GM19468 (cell line): Measurements from ENCODE around the gene PPP1R15B.

Source experiments
- ATAC-seq: cut with Tn5 transposase; IDR thresholded peaks from one replicate; pipeline ENCODE4 v1.9.1; 2021; ENCODE audit warnings: mild to moderate bottlenecking, moderate library complexity, moderate number of reproducible peaks; ENCODE audit not compliant: unreplicated experiment; ENCODE audit errors: extremely low read depth

PPP1R15B gene

GRCh38 chr1:204373911-204374310 is 37.7 kb downstream of the PPP1R15B start:
- ATAC-seq = no peak

GRCh38 chr1:204370176-204370575 is 41.4 kb downstream of the PPP1R15B start:
- no peak for ATAC-seq

- no peak for ATAC-seq
These were observed 42.5 kb downstream of the PPP1R15B start for GRCh38 chr1:204368996-204369726.

- no peak for ATAC-seq
These were observed 43.7 kb downstream of the PPP1R15B start for GRCh38 chr1:204367956-204368355.

- no peak for ATAC-seq
These were observed 44.3 kb downstream of the PPP1R15B start for GRCh38 chr1:204367193-204367858.

GRCh38 chr1:204366759-204367158 is 44.9 kb downstream of the PPP1R15B start:
- no peak for ATAC-seq

GRCh38 chr1:204363335-204364114 is 48.1 kb downstream of the PPP1R15B start:
- ATAC-seq = no peak

- no peak for ATAC-seq
These were observed 48.7 kb downstream of the PPP1R15B start for GRCh38 chr1:204362984-204363334.

GRCh38 chr1:204361781-204362180 is 49.8 kb downstream of the PPP1R15B start:
- ATAC-seq = no peak

- ATAC-seq = no peak
These were observed 50.3 kb downstream of the PPP1R15B start for GRCh38 chr1:204361341-204361771.

GRCh38 chr1:204360314-204360713 is 51.3 kb downstream of the PPP1R15B start:
- no peak for ATAC-seq

GRCh38 chr1:204359474-204360255 is 52.0 kb downstream of the PPP1R15B start, which contains the start of gene PLEKHA6:
TSS of gene PLEKHA6 (minus strand) at chr1:204359929. CDS start at chr1:204273727, 86,202 bp downstream.
- ATAC-seq = no peak

- ATAC-seq = no peak
These were observed 52.5 kb downstream of the PPP1R15B start for GRCh38 chr1:204359131-204359473.

- ATAC-seq = no peak
These were observed 53.0 kb downstream of the PPP1R15B start for GRCh38 chr1:204358605-204359004.

GRCh38 chr1:204357551-204358490 is 53.8 kb downstream of the PPP1R15B start:
- ATAC-seq = no peak

- ATAC-seq = no peak
These were observed 54.6 kb downstream of the PPP1R15B start for GRCh38 chr1:204356997-204357396.

- no peak for ATAC-seq
These were observed 55.7 kb downstream of the PPP1R15B start for GRCh38 chr1:204355913-204356312.

- no peak for ATAC-seq
These were observed 57.0 kb downstream of the PPP1R15B start for GRCh38 chr1:204354579-204354978.
